ENCODE results near the gene XPO4. TPM values are rescaled to one million over a fixed set of nuclear protein-coding genes. Genes with fewer than 3 reads are reported as not detected.
"Not testable (repeated sequence)": the region's sequence is repeated elsewhere in the genome, so short reads cannot be mapped to it uniquely, and the experiment has no call there.

XPO4 gene
- total RNA-seq, 1 donor from 2014 or later, result 19.9 TPM

- no peaks in the 10 kb centered on the region for H3K4me1 ChIP-seq (ENCODE audit: insufficient read depth, low read length)
- FAIRE-seq (no peak), DNase-seq (ENCODE audit: low read depth) (no peak)
- H3K4me2 ChIP-seq (ENCODE audit: low read length), result no peak overlapping the region
- no peaks in the 10 kb centered on the region for H3K9me3 ChIP-seq (ENCODE audit: insufficient read depth, low read depth, low read length)
- H3K27me3 ChIP-seq (ENCODE audit: insufficient read depth, low read length), result no peaks in the 10 kb centered on the region
- H2AFZ ChIP-seq (ENCODE audit: low read depth, low read length), result no peak overlapping the region
- H3K36me3 ChIP-seq (ENCODE audit: insufficient read depth, low read length), result no peaks in the 10 kb centered on the region
- TF ChIP-seq, protein P1, sequence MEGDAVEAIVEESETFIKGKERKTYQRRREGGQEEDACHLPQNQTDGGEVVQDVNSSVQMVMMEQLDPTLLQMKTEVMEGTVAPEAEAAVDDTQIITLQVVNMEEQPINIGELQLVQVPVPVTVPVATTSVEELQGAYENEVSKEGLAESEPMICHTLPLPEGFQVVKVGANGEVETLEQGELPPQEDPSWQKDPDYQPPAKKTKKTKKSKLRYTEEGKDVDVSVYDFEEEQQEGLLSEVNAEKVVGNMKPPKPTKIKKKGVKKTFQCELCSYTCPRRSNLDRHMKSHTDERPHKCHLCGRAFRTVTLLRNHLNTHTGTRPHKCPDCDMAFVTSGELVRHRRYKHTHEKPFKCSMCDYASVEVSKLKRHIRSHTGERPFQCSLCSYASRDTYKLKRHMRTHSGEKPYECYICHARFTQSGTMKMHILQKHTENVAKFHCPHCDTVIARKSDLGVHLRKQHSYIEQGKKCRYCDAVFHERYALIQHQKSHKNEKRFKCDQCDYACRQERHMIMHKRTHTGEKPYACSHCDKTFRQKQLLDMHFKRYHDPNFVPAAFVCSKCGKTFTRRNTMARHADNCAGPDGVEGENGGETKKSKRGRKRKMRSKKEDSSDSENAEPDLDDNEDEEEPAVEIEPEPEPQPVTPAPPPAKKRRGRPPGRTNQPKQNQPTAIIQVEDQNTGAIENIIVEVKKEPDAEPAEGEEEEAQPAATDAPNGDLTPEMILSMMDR (IDR thresholded peaks at IDR 0.05; ENCODE audit: insufficient read depth, low read depth, low read length), result no peak
- TF ChIP-seq EZH2 (IDR thresholded peaks at IDR 0.05; ENCODE audit: insufficient read depth, low read length), result no peak
- H3K27ac ChIP-seq (ENCODE audit: low read depth, low read length), result no peak overlapping the region
- H4K20me1 ChIP-seq (ENCODE audit: insufficient read depth, low read length), result no peaks in the 10 kb centered on the region
- no peaks in the 10 kb centered on the region for H3K36me3 Mint-ChIP-seq (ENCODE audit: low read depth, unreplicated experiment)
- no peak overlapping the region for H3K4me3 ChIP-seq (ENCODE audit: insufficient read depth, low read depth, low read length)
- H3K9me3 Mint-ChIP-seq (ENCODE audit: unreplicated experiment), result peaks cover 3% of the 10 kb centered on the region
- no peaks in the 10 kb centered on the region for H3K27me3 Mint-ChIP-seq (ENCODE audit: low read depth, unreplicated experiment)
- no peak overlapping the region for H3K27ac Mint-ChIP-seq (ENCODE audit: unreplicated experiment)
- no peaks in the 10 kb centered on the region for H3K4me1 Mint-ChIP-seq (ENCODE audit: low read depth, unreplicated experiment)
- no peak overlapping the region for H3K9ac ChIP-seq (ENCODE audit: low read length)
- H3K79me2 ChIP-seq (ENCODE audit: insufficient read depth, low read length), result no peaks in the 10 kb centered on the region
- H3K4me3 Mint-ChIP-seq (ENCODE audit: unreplicated experiment), result no peak overlapping the region
Observed at GRCh38 chr13:20760872-20761271, 141.7 kb downstream of the XPO4 start.

DNA sequence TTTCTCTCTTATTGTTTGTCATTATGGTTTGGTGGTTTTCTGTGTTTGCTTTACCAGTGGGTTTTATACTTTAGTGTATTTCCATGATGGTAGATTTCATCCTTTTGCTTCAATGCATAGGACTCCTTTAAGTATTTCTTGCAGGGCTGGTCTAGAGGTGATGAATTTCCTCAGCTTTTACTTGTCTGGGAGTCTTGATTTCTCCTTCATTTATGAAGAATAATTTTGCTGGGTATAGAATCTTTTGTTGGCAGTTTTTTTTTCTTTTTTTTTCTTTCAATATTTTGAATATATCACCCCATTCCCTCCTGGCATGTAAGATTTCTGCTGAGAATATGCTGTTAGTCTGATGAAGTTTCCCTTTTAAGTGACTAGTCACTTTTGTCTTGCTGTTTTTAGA lies 148.5 kb downstream of the XPO4 start:
- no peak overlapping the region for H3K4me3 ChIP-seq (ENCODE audit: insufficient read depth, low read depth, low read length)
- Mint-ChIP-seq H3K27me3 (ENCODE audit: low read depth, unreplicated experiment) (no peaks in the 10 kb centered on the region), H3K36me3 (ENCODE audit: low read depth, unreplicated experiment) (peaks cover 19% of the 10 kb centered on the region), H3K27ac (ENCODE audit: unreplicated experiment) (no peak overlapping the region), H3K9me3 (ENCODE audit: unreplicated experiment) (peaks cover 24% of the 10 kb centered on the region), H3K4me1 (ENCODE audit: low read depth, unreplicated experiment) (no peaks in the 10 kb centered on the region), H3K4me3 (ENCODE audit: unreplicated experiment) (no peak overlapping the region)
- no peaks in the 10 kb centered on the region for H3K4me1 ChIP-seq (ENCODE audit: insufficient read depth, low read length)
- DNase-seq (ENCODE audit: low read depth) (no peak), FAIRE-seq (no peak)
- H2AFZ ChIP-seq (ENCODE audit: low read depth, low read length), result no peak overlapping the region
- H3K9ac ChIP-seq (ENCODE audit: low read length), result no peak overlapping the region
- H3K27ac ChIP-seq (ENCODE audit: low read depth, low read length), result no peak overlapping the region
- H3K36me3 ChIP-seq (ENCODE audit: insufficient read depth, low read length), result no peaks in the 10 kb centered on the region
- no peaks in the 10 kb centered on the region for H3K79me2 ChIP-seq (ENCODE audit: insufficient read depth, low read length)
- no peak overlapping the region for H3K4me2 ChIP-seq (ENCODE audit: low read length)
- no peaks in the 10 kb centered on the region for H4K20me1 ChIP-seq (ENCODE audit: insufficient read depth, low read length)
- H3K9me3 ChIP-seq (ENCODE audit: insufficient read depth, low read depth, low read length), result peaks cover 4% of the 10 kb centered on the region
- H3K27me3 ChIP-seq (ENCODE audit: insufficient read depth, low read length), result no peaks in the 10 kb centered on the region
- no peak for TF ChIP-seq EZH2 (IDR thresholded peaks at IDR 0.05; ENCODE audit: insufficient read depth, low read length)
- TF ChIP-seq, protein P1 (IDR thresholded peaks at IDR 0.05; ENCODE audit: insufficient read depth, low read depth, low read length), result no peak

DNA sequence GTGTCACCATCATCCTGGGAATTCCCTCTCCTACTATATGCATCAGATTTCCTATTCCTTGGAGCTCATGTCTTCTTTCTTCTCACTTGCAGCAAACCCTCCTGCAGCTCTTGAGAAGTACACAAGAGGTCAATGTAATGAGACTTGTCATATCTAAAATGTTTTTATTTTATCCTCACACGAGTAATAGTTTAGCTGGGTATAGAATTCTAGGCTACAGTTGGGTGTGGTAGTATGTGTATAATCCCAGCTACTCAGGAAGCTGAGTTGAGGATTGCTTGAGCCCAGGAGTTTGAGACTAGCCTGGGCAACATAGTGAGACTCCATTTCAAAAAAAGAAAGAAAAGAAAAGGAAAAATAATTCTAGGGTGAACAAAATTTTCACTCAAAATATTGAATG lies 153.2 kb downstream of the XPO4 start:
- H3K27me3 Mint-ChIP-seq (ENCODE audit: low read depth, unreplicated experiment), result no peaks in the 10 kb centered on the region
- no peak for TF ChIP-seq EZH2 (IDR thresholded peaks at IDR 0.05; ENCODE audit: insufficient read depth, low read length)
- TF ChIP-seq, protein P1 (IDR thresholded peaks at IDR 0.05; ENCODE audit: insufficient read depth, low read depth, low read length), result no peak
- no peak overlapping the region for H3K4me3 Mint-ChIP-seq (ENCODE audit: unreplicated experiment)
- Histone ChIP-seq H3K4me3 (ENCODE audit: insufficient read depth, low read depth, low read length) (no peak overlapping the region), H3K27ac (ENCODE audit: low read depth, low read length) (no peak overlapping the region), H3K9ac (ENCODE audit: low read length) (no peak overlapping the region), H3K79me2 (ENCODE audit: insufficient read depth, low read length) (no peaks in the 10 kb centered on the region), H3K9me3 (ENCODE audit: insufficient read depth, low read depth, low read length) (peaks cover 4% of the 10 kb centered on the region), H3K36me3 (ENCODE audit: insufficient read depth, low read length) (no peaks in the 10 kb centered on the region), H3K4me1 (ENCODE audit: insufficient read depth, low read length) (no peaks in the 10 kb centered on the region), H4K20me1 (ENCODE audit: insufficient read depth, low read length) (no peaks in the 10 kb centered on the region), H3K27me3 (ENCODE audit: insufficient read depth, low read length) (no peaks in the 10 kb centered on the region), H2AFZ (ENCODE audit: low read depth, low read length) (no peak overlapping the region), H3K4me2 (ENCODE audit: low read length) (no peak overlapping the region)
- FAIRE-seq (no peak), DNase-seq (ENCODE audit: low read depth) (no peak)
- H3K36me3 Mint-ChIP-seq (ENCODE audit: low read depth, unreplicated experiment), result peaks cover 11% of the 10 kb centered on the region
- H3K4me1 Mint-ChIP-seq (ENCODE audit: low read depth, unreplicated experiment), result no peaks in the 10 kb centered on the region
- H3K9me3 Mint-ChIP-seq (ENCODE audit: unreplicated experiment), result peaks cover 19% of the 10 kb centered on the region
- no peak overlapping the region for H3K27ac Mint-ChIP-seq (ENCODE audit: unreplicated experiment)

GRCh38 chr13:20743830-20744404 lies 158.6 kb downstream of the XPO4 start:
- not testable (repeated sequence) for H3K4me3 ChIP-seq (ENCODE audit: insufficient read depth, low read depth, low read length); H3K9ac ChIP-seq (ENCODE audit: low read length); H3K36me3 Mint-ChIP-seq (ENCODE audit: low read depth, unreplicated experiment); H3K36me3 ChIP-seq (ENCODE audit: insufficient read depth, low read length); H3K27me3 Mint-ChIP-seq (ENCODE audit: low read depth, unreplicated experiment); DNase-seq (ENCODE audit: low read depth); H3K4me2 ChIP-seq (ENCODE audit: low read length); H3K4me1 Mint-ChIP-seq (ENCODE audit: low read depth, unreplicated experiment); FAIRE-seq; H3K4me1 ChIP-seq (ENCODE audit: insufficient read depth, low read length); H3K79me2 ChIP-seq (ENCODE audit: insufficient read depth, low read length); H3K27ac Mint-ChIP-seq (ENCODE audit: unreplicated experiment); H2AFZ ChIP-seq (ENCODE audit: low read depth, low read length); H3K27me3 ChIP-seq (ENCODE audit: insufficient read depth, low read length); H3K9me3 ChIP-seq (ENCODE audit: insufficient read depth, low read depth, low read length); H3K4me3 Mint-ChIP-seq (ENCODE audit: unreplicated experiment); H4K20me1 ChIP-seq (ENCODE audit: insufficient read depth, low read length); H3K27ac ChIP-seq (ENCODE audit: low read depth, low read length)
- peaks cover 14% of the 10 kb centered on the region for H3K9me3 Mint-ChIP-seq (ENCODE audit: unreplicated experiment)
